Amniotic epithelial cell (primary cell): Measurements from ENCODE around the gene PPP1R14C.
A peak's percentile ranks its signal among the peaks of the same experiment; 100 is the strongest.

ENCODE experiments used
- DNase-seq: peaks from one replicate; pipeline ENCODE4 v3.0.0-alpha.2; 2010; ENCODE audit warnings: low read depth

The PPP1R14C gene

DNA sequence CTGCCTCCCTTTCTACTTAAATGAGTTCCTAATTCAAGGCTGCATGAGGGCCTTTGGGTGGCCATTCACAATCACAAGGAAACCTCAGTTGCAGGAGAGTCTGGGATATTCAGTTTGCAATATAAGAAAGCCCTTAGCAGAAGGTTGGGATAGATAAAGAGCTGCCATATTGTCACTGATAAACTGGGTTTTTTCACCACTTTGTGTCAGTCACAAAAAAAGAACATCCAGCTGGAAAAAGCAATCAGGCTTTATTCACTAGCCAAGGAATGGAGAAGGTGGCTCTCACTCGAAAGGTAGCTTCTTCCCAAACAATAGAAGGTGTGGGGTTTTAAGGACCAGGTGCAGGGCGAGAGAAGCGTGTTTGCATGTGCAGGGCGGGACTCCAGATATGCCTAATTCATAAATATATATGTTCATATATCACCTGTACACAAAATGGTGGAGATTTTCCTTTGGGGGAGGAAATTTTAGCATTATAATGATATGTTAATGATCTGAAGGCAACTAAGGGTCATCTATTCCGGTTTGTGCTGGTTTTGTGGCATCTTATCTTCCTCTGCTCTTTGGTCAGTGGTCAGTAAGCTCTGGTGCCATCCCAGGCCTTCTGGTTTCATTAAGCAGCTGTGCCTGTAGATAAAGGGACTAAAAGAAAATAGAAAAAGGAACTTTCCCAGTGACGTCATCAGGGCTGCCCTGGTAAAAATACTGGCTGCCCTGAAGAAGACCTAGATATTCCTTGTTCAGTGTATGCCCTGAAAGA lies 128.8 kb downstream of the PPP1R14C start:
- DNase-seq, result no peak

DNA sequence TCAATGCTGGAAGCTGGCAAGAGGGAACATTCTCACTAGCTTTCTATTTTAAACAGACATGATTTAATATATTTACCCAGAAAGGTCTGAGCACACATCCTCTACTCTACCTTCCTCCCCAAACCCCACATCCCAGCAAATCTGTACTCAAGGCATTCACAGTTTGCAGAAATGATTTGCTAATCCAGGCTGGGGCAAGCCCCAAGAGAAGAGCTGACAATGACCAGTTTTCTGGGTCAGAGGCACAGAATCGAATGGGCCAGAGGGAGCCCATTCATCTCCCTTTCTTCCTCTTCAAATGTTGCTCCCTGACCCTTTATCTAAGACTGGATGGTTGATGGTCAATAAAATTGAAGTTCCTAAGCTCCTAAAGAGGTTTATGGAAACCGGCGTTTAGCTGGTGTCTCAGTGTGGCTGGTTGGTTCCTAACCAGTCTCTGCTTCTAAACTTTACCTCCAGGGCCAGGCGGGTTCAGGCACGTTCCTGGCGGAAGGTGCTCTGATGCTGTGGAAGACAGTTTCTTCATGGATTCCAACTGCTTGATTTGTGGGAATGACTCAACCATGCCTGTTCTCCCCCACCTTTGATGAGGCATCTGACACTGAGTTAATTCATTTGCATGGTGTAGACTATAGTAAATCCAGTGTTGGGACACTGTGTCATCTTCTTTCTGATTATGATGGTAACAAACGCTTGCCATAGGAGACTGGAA lies 129.6 kb downstream of the PPP1R14C start:
- DNase-seq, result no peak

DNA sequence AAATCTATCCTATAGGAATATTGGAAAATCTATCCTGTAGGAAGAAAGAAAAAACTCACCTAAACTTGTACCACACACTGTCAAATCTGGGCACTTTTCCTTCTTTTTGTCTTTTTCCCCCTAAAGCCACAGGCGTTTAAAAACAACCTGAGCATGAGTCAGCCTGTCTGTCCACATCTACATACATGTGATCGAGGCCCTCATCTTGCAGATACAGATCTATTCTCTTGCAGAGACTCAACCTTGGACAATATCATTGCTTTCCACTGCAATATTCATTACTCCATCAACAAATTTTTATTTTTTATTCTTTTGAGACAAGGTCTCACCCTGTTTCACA lies 130.1 kb downstream of the PPP1R14C start:
- DNase-seq, result no peak

DNA sequence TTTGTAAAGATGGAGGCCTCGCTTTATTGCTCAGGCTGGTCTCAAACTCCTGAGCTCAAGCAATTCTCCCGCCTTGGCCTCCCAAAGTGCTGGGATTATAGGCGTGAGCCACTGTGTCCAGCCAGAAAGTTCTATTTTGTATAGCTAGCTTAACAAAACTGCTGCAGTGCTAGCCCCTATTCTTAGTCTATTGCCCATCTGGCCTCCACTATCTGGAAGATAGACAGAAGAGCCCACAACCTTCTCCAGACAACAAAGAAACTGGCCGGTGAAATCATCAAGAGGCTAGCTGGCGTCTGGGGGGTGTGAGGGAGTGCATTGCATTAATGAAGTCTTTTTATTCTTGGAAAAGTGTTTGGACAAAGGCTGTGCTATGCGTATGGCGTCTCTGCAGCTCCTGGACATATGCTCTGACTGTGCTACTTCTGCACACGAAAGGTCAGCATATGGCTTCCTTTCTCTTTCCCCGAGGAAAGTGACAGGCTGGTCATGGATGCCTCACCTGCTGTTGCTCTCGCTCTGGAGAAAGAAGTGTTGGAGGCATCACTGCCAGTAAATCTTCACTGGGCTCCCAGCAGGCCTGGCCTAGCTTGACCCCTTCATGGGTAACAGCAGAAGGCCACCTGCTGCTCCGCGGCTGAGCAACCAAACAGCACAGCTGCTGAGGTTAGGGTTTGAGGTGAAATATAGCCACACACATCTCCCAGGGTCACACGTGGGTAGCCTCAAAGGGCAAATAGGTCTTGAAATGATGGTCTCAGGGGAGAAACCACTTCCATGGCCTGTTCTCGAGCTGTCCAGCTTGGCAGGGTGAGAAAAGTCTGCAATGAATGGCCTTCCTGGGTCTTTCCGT lies 130.8 kb downstream of the PPP1R14C start:
- DNase-seq, result no peak

DNA sequence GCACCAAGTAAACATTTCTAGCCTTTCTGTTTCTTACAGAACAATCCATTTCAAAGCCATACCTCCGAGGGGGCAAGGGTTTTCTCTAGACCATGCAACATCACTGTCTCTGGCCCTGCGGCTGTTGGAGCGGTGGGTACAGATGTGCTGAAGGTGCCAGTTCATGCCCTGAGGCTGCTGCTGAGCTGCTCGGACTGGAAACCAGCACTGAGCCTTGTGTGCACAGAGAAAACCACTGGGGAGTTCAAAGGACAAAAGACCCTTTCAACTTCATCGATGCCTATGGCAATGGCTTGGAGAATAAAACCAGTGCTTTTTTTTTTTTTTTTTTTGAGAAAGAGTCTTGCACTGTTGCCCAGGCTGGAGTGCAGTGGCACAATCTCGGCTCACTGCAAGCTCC lies 132.6 kb downstream of the PPP1R14C start:
- no peak for DNase-seq

DNA sequence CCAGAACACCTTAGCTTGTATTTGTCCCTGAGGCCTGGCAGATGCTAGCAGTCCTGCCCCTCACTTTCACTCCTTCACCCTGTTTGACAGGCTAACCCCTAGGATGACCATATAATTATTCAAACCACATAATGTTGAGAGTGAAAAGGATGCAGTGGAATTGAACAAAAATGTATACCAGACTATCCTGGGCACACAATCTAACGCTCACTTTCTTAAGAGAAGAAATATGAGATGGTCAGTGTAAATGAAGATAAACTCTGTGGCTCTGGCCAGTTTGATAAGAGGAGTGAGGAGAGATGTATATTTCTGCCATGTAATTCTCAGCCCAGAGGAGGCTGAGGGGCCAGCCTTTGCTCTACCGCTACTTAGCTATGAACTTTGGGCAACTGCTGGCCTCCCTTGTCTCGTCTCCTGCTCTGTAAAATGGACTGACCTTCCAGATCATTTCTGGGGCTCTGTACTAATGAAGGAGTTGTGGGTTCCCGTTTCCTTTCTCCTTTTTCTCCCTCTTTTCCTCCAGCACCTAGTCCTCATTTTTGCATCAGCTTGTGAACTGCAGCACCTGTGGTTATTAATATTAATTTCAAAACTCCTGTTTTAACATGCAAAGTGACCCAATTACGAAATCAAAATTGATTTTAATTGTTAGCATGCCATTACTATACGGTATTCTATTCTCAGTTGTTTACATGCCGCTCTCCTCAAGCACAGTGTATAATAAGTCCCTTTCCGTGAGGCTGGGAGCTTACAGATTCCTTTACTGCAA lies 133.5 kb downstream of the PPP1R14C start:
- DNase-seq, result no peak

DNA sequence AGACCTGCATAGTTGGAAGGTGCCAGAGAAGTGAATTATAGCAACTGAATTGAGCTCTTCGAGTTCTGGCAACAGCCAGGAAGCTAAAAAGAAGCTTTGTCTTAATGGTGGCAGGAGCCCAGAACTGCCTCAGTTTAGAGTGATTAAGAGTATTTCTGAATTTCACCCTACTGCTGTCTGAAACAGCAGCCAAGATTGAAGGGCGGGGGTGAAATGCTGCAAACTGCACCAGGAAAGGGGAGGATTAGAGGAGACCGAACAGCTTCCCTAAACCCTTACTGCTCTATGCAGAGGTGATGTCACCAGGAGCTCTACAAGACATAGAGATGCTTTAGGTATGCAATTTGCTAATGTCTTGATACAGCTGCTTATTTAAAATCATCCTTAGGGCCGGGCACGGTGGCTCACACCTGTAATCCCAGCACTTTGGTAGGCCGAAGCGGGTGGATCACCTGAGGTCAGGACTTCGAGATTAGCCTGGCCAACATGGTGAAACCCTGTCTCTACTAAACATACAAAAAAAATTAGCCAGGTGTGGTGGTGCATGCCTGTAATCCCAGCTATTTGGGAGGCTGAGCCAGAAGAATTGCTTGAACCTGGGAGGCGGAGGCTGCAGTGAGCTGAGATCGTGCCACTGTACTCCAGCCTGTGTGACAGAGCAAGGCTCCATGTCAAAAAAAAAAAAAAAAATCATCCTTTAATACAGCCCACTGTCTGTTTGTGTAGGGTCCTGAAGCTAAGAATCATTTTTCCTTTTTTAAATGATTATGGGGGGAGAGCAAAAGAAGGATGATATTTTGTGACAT lies 134.3 kb downstream of the PPP1R14C start:
- DNase-seq, result no peak

DNA sequence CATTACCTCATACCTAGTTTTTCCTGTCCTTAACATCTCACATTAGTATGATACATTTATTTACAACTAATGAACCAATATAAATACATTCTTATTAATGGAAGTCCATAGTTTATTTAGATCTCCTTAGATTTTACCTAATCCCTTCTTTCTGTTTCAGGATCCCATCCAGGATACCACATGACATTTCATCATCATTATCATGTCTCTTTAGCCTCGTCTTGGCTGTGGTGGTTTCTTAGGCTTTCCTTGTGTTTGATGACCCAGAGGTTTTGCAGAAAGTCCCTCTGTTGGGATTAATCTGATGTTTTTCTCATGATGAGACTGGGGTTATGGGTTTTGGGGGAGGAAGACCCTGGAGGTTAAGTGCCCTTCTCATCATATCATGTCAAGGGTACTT lies 136.7 kb downstream of the PPP1R14C start:
- DNase-seq, result no peak

DNA sequence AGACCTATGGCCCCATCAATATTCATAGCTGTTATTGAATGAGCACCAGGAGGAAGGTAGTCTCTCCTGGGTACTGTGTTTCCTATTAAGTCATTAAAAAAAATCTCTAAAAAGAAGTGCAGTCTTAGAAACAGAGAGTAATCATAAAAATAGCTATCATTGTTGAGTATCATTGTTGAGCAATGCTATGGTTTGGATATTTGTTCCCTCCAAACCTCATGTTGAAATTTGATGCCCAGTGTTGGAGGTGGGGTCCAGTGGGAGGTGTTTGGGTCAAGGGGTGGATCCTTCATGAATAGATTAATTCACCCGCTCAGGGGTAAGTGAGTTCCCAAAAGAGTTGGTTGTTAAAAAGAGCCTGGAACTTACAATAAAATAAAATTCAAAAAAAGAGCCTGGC lies 137.9 kb downstream of the PPP1R14C start:
- no peak for DNase-seq

DNA sequence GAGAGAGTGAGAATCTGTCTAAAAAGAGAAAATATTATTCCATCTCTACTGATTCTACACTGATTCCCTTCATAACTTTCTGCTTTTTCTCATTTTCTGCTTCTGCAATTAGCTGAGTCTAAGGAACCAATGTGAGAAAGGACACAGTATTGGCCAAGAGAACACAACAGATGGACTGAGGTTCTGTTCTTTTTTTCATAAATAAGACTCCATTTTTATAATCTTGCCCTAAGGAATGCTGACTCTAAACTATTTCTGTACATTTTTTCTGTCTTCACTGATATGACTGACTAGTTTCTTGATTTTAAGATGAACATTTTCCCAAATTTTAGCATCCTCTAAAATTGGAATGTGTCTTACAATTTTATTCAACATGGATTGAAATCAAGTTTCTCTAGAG lies 138.9 kb downstream of the PPP1R14C start:
- DNase-seq, result no peak

DNA sequence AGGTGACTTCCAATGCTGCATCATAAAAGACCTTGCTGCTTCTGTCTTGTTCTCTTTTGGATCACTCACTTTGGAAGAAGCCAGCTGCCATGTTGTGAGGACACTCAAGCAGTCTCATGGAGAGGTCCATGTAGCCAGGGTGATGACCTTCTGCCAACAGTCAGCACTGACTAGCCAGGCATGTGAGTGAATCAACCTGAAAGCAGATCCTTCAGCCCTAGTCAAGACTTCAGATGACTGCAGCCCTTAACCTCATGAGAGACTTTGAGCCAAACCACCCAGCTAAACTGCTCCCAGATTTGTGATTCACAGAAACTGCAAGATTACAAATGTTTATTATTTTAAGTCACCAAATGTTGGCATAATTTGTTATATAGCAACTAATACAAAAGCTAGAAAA lies 140.0 kb downstream of the PPP1R14C start:
- DNase-seq, result no peak

DNA sequence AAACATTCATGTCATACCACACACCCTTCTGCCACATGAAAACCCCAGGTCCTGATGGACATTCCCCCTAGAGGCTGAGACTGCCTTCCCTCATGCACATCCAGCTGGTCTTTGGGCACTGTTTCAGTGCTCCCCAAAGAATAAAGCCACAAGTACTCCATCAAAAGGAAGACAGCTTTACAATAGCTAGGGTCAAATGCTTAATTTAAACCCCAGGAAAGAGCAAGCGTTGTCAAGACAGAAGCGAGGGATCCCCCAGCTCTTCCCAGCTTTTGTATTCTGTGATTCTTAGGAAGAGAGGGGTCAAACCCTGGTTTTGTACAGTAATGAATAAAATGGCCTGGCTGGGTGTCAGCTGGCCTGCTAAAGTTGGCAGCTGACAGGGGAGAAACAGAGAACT lies 143.6 kb downstream of the PPP1R14C start:
- no peak for DNase-seq

DNA sequence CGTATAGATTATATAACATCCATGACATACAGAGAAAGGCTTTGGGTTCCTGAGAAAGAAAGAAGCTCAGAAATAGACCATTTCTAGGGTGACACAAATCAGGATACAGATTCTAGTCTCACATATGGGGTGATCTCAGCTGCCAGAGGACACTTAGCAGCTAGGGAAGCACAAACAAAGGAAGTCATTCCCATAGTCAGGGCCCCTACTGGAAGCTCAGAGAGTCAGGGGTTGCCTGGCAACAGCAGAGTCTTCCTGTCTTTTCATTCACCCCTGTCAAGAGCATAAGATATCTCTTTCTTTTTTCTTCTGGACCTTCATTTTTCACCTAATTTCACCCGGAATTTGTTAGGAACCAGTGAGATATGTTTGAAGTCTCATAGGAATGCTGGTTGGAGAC lies 144.1 kb downstream of the PPP1R14C start:
- no peak for DNase-seq

DNA sequence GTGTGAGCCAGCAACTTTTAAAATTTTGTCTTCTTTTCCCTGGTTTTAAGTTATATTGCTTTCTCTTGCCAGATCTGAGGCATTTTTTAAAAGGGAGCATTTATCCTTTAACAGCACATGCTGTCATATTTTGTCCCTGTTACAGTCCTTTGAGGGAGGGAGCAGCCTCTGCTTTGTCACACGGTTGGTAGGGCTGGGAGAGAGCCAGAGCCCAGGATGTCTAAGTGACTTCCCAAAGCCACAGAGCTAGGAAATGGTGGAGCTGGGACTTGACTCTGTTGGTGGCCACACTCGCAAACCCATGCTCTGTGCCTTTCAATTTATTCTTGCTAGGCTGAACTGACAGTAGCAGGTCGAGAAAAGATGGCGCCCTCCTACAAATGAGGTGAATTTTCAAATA lies 145.6 kb downstream of the PPP1R14C start:
- no peak for DNase-seq

DNA sequence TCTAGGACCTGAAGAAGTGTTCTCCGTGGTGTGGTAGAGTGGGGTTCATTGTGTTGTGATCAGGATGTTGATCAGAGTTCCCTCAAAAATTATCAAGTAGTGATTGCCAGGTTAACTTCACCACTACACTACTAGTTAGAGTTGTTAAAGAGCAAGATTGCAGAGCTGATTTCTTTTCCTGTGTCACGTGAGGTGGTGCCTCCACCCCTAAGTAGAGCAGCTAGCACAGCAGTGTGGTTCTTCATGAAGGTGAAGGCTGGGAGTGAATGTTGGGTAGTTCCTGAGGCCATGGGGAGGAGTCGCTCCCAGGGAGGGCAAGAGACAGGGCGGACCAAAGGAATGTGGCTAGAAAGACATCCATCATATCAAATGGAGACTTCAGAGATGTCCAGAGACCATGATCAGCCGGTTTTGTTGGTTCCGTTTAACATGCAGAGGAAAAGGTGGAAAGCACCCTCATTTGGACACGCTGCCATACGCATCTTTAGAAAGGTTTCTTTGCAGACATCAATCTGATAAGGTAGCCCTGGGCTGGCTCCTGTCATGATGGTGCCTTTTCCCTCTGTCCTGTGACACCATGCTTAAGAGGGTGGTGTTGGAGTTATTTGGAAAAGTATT lies 146.7 kb downstream of the PPP1R14C start:
- DNase-seq, result no peak

DNA sequence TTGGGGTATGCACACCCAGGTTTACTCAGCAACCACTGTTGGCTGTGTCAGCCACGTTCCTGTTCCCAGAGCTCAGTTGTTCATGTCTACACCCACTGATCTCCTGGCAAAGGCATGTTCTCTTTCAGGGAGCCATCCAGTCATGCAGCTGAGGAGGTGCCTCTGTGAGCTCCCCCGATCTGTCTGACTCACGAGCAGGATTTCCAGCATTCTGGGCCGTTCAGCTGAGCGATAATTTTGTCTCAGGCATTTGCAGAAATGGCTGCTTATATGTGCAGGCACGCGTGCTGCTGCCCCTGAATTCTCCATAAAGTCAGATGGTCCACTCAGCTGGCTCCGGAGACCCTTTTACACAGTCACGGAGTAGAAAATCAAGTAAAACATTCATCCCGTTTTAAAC lies 147.6 kb downstream of the PPP1R14C start:
- peak; percentile 66 for DNase-seq

DNA sequence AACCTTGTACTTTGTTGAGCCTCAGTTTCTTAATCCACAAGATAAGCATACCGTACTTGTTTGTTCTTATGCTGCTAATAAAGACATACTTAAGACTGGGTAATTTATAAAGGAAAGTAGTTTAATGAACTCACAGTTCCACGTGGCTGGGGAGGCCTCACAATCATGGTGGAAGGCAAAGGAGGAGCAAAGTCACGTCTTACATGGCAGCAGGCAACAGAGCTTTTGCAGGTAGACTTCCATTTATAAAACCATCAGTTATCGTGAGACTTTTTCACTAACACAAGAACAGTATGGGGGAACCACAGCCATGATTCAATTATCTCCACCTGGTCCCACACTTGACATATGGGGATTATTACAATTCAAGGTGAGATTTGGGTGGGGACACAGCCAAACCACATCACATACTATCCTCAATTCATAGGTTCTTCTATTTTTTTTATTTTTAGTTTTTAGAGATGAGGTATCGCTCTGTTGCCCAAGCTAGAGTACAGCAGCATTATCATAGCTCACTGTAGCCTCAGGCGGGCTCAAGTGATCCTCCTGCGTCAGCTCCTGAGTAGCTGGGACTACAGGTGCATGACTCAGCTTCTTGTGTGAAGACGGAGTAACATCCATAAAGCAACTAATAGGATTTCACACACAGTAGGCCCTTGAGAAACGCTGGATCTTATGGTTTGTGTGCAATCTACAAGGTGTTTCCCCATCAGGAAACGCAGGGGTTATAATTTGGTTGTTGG lies 149.3 kb downstream of the PPP1R14C start:
- DNase-seq, result no peak

DNA sequence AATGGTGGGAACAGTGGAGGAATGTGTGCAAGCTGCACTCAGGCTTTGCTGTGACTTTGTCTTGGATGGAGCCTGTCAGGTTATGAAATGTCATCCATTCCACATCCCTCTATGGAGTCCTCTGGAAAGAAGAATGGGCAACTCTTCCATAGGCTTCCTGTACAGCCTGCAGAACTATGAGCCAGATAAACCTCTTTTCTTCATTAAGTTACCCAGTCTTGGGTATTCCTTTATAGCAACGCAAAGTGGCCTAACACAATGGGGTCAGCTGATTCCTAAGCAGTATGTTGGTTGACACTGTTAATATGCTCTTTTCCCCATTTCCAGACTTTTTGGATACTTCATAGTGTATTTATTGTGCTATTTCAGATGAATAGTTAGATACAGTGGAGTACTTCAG lies 150.2 kb downstream of the PPP1R14C start:
- no peak for DNase-seq

DNA sequence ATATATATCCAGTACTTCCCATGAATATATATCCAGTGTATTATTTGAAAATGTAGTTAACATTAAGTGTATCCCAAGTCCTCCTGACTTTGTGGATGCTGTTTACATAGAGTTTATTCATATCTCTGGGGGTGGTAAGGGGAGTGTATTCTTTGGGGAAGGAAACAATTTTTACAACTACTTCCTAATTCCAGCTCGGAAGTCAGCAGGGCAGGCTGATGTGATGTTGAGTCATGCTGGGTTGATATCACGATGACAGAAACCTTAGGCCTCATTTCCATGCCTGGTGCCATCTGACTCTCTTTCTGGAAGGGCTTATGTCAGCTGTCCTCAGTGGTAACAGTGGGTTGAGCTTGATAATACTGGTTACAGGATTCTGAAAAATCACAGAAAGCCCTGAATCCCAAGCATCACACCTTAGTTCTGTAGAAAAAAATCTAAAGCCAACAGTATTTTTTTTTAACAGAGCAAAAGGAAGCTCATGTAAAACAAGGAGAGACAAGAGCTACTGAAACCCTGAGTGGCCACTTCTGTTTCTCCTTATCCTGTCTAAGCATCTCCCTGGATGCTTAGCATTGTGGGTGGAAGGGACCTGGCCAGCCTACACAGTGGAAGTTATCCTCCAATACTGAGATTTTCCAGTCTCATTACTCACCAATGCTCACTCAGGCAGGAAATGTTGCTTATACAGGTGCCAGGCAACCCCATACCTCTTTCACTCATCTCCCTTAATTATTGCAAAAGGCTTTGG lies 150.8 kb downstream of the PPP1R14C start:
- peak; percentile 49 for DNase-seq
